ENCODE measurements around the gene CAMLG. TPM values are rescaled to one million over a fixed set of nuclear protein-coding genes. Genes with fewer than 3 reads are reported as not detected.

Gene CAMLG
- total and polyA plus RNA-seq, 2 donors (not counting 1 experiment from before 2014, with no cell fraction given) = 15.2 to 27.5 TPM

DNA sequence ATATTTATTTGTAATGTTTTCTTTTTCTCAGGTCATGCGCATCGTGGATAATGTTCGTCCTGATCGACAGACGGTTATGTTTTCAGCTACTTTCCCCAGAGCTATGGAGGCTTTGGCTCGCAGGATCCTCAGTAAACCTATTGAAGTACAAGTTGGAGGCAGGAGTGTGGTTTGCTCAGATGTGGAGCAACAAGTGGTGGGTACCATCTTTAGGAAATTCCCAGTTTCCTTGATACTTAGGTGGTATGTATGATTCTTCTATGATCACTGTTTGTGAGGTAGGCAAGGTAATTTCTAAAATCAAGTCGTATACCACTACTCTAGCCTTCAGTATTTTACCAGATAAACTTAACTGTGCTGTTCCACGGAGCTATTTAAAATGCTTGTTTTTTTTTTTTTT is 56.5 kb downstream of the CAMLG start:
- H3K27ac ChIP-seq (ENCODE audit: low read length in 2 of 2) = no peak overlapping the region
- H3K9ac ChIP-seq (ENCODE audit: low read length) = no peak overlapping the region
- ATAC-seq (ENCODE audit: low read depth) (no peak), DNase-seq (no peak)
- no peak overlapping the region for H2AFZ ChIP-seq (ENCODE audit: insufficient read depth, low read depth, low read length, poor library complexity, severe bottlenecking)
- H3K4me2 ChIP-seq (replicated peaks; ENCODE audit: low read depth, low read length, poor library complexity, severe bottlenecking) = no peak overlapping the region
- intact Hi-C loops (cut with micrococcal nuclease) = no loop called here
- H3K79me2 ChIP-seq (ENCODE audit: control insufficient read depth, insufficient read depth, low read length) = peaks cover 4% of the 10 kb centered on the region
- no peaks in the 10 kb centered on the region for H3K27me3 Mint-ChIP-seq
- TF ChIP-seq, protein P1, sequence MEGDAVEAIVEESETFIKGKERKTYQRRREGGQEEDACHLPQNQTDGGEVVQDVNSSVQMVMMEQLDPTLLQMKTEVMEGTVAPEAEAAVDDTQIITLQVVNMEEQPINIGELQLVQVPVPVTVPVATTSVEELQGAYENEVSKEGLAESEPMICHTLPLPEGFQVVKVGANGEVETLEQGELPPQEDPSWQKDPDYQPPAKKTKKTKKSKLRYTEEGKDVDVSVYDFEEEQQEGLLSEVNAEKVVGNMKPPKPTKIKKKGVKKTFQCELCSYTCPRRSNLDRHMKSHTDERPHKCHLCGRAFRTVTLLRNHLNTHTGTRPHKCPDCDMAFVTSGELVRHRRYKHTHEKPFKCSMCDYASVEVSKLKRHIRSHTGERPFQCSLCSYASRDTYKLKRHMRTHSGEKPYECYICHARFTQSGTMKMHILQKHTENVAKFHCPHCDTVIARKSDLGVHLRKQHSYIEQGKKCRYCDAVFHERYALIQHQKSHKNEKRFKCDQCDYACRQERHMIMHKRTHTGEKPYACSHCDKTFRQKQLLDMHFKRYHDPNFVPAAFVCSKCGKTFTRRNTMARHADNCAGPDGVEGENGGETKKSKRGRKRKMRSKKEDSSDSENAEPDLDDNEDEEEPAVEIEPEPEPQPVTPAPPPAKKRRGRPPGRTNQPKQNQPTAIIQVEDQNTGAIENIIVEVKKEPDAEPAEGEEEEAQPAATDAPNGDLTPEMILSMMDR (IDR thresholded peaks at IDR 0.05) = no peak
- no peak for TF ChIP-seq EZH2 (IDR thresholded peaks at IDR 0.05; ENCODE audit: borderline replicate concordance, insufficient read depth, low read depth, low read length, poor library complexity, severe bottlenecking)
- ChIA-PET CTCF (interaction anchor here (0.6 to 1.3 kb wide), 2 partner anchors 17 to 110 kb away, joined by 3 to 5 read pairs; partner anchors contain the start of gene PCBD2), POLR2A (no interaction called here)
- H3K27me3 ChIP-seq (replicated peaks in 1 of 4; ENCODE audit: control extremely low read depth in 1 of 4, control insufficient read depth in 3 of 4, insufficient read depth in 4 of 4, low read length in 3 of 4) = no peaks in the 10 kb centered on the region
- no peaks in the 10 kb centered on the region for H3K4me1 Mint-ChIP-seq
- no peak overlapping the region for H3K27ac Mint-ChIP-seq
- no peak overlapping the region for H3K4me3 Mint-ChIP-seq
- H3K9me3 Mint-ChIP-seq (ENCODE audit: insufficient read depth) = no peaks in the 10 kb centered on the region
- H3K36me3 ChIP-seq (replicated peaks in 1 of 2; ENCODE audit: control extremely low read depth in 1 of 2, control insufficient read depth in 1 of 2, extremely low read depth in 1 of 2, insufficient read depth in 2 of 2, low read length in 1 of 2) = peaks cover 19 to 56% of the 10 kb centered on the region in 2 experiments
- H3K4me1 ChIP-seq (ENCODE audit: control insufficient read depth in 2 of 2, insufficient read depth in 2 of 2, low read length in 2 of 2) = no peaks in the 10 kb centered on the region
- no peaks in the 10 kb centered on the region for H3K9me3 ChIP-seq (ENCODE audit: control extremely low read depth in 1 of 3, control insufficient read depth in 2 of 3, insufficient read depth in 1 of 3, low read length in 2 of 3)
- 100% methylated on average over 1 of the region's 8 CpGs for WGBS (ENCODE audit: insufficient coverage)
- H4K20me1 ChIP-seq (ENCODE audit: control insufficient read depth, insufficient read depth, low read length, poor library complexity, severe bottlenecking) = no peaks in the 10 kb centered on the region
- H3K4me3 ChIP-seq (ENCODE audit: control extremely low read depth in 1 of 5, extremely low read depth in 1 of 5, insufficient read depth in 1 of 5, low read depth in 2 of 5, low read length in 4 of 5) = no peak overlapping the region

DNA sequence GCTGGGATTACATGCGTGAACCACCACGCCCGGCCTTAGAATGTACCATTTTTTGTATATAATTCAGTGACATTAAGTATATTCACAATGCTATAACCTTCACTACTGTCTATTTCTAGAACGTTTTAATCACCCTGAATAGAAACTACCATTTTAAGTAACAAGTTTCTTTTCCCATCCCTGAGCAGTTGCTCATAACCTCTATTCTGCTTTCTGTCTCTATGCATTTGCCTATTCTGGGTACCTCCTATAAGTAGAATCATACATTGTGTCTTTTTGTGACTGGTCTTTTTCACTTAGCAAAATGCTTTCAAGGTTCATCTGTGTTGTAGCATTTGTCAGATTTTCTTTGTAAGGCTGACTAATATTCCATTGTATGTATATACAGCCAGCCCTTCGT is 60.1 kb downstream of the CAMLG start:
- Mint-ChIP-seq H3K4me1 (no peaks in the 10 kb centered on the region), H3K4me3 (no peak overlapping the region), H3K9me3 (ENCODE audit: insufficient read depth) (no peaks in the 10 kb centered on the region), H3K27ac (no peak overlapping the region), H3K27me3 (no peaks in the 10 kb centered on the region)
- Histone ChIP-seq H3K4me3 (ENCODE audit: control extremely low read depth in 1 of 5, extremely low read depth in 1 of 5, insufficient read depth in 1 of 5, low read depth in 2 of 5, low read length in 4 of 5) (no peak overlapping the region), H4K20me1 (ENCODE audit: control insufficient read depth, insufficient read depth, low read length, poor library complexity, severe bottlenecking) (no peaks in the 10 kb centered on the region), H3K4me2 (replicated peaks; ENCODE audit: low read depth, low read length, poor library complexity, severe bottlenecking) (no peak overlapping the region), H3K27ac (ENCODE audit: low read length in 2 of 2) (no peak overlapping the region), H3K9me3 (ENCODE audit: control extremely low read depth in 1 of 3, control insufficient read depth in 2 of 3, insufficient read depth in 1 of 3, low read length in 2 of 3) (no peaks in the 10 kb centered on the region), H3K79me2 (ENCODE audit: control insufficient read depth, insufficient read depth, low read length) (peaks cover 8% of the 10 kb centered on the region), H3K4me1 (ENCODE audit: control insufficient read depth in 2 of 2, insufficient read depth in 2 of 2, low read length in 2 of 2) (no peaks in the 10 kb centered on the region), H3K9ac (ENCODE audit: low read length) (no peak overlapping the region), H3K27me3 (replicated peaks in 1 of 4; ENCODE audit: control extremely low read depth in 1 of 4, control insufficient read depth in 3 of 4, insufficient read depth in 4 of 4, low read length in 3 of 4) (no peaks in the 10 kb centered on the region), H3K36me3 (replicated peaks in 1 of 2; ENCODE audit: control extremely low read depth in 1 of 2, control insufficient read depth in 1 of 2, extremely low read depth in 1 of 2, insufficient read depth in 2 of 2, low read length in 1 of 2) (peaks cover 12 to 52% of the 10 kb centered on the region in 2 experiments), H2AFZ (ENCODE audit: insufficient read depth, low read depth, low read length, poor library complexity, severe bottlenecking) (no peak overlapping the region)
- no peak for DNase-seq
- no peak for ATAC-seq (ENCODE audit: low read depth)
- ChIA-PET CTCF (no interaction called here), POLR2A (no interaction called here)
- TF ChIP-seq, protein P1 (IDR thresholded peaks at IDR 0.05) = no peak
- no peak for TF ChIP-seq EZH2 (IDR thresholded peaks at IDR 0.05; ENCODE audit: borderline replicate concordance, insufficient read depth, low read depth, low read length, poor library complexity, severe bottlenecking)
- intact Hi-C loops (cut with micrococcal nuclease) = no loop called here
- no CpG with 5 or more reads among the region's 5 CpGs for WGBS (ENCODE audit: insufficient coverage)

Small RNA genes lying within 50 kb of the gene (small RNA-seq; reads per million reads assigned to genes)
- gene RNU6-1164P (ENCODE audit: insufficient read length, low read depth, low replicate concordance) (not detected), gene RNU6-757P (ENCODE audit: insufficient read length, low read depth, low replicate concordance) (not detected)

Other genes with a start within 250 kb of the CAMLG start
- 243 and 247 TPM in 2 replicates for gene JADE2, start 212.9 kb upstream of the CAMLG start, total RNA-seq
- gene JADE2, start 212.9 kb upstream of the CAMLG start, polyA plus RNA-seq = 50.4 and 80.5 TPM in 2 replicates
- 29.0 and 32.7 TPM in 2 replicates for gene SAR1B, start 105.7 kb upstream of the CAMLG start, total RNA-seq
- 9.4 and 12.2 TPM in 2 replicates for gene SAR1B, start 105.7 kb upstream of the CAMLG start, polyA plus RNA-seq
- gene SEC24A, start 89.8 kb upstream of the CAMLG start, total RNA-seq = 13.0 and 14.3 TPM in 2 replicates
- gene SEC24A, start 89.8 kb upstream of the CAMLG start, polyA plus RNA-seq = 6.9 and 8.0 TPM in 2 replicates
- 75.7 and 80.9 TPM in 2 replicates for gene DDX46, start 20.2 kb downstream of the CAMLG start, total RNA-seq
- gene DDX46, start 20.2 kb downstream of the CAMLG start, polyA plus RNA-seq = 15.4 and 26.8 TPM in 2 replicates
- gene C5orf24, start 107.4 kb downstream of the CAMLG start, total RNA-seq = 38.2 and 44.2 TPM in 2 replicates
- 13.0 and 21.1 TPM in 2 replicates for gene C5orf24, start 107.4 kb downstream of the CAMLG start, polyA plus RNA-seq
- 45.2 and 50.4 TPM in 2 replicates for gene TXNDC15, start 135.8 kb downstream of the CAMLG start, total RNA-seq
- gene TXNDC15, start 135.8 kb downstream of the CAMLG start, polyA plus RNA-seq = 18.5 and 43.9 TPM in 2 replicates
- gene PCBD2, start 166.6 kb downstream of the CAMLG start, total RNA-seq = 15.7 and 20.9 TPM in 2 replicates
- 6.1 and 7.0 TPM in 2 replicates for gene PCBD2, start 166.6 kb downstream of the CAMLG start, polyA plus RNA-seq
- 0.79 and 2.7 TPM in 2 replicates for gene CATSPER3, start 229.4 kb downstream of the CAMLG start, total RNA-seq
- gene CATSPER3, start 229.4 kb downstream of the CAMLG start, polyA plus RNA-seq = 1.1 and 1.3 TPM in 2 replicates